Activated CD4-positive, alpha-beta T cell treated with anti-CD3 and anti-CD28 coated beads for 1 hour (primary cell): ENCODE results near the gene ABCC2.
A peak's percentile ranks its signal among the peaks of the same experiment; 100 is the strongest.
"Not testable (repeated sequence)": the region's sequence is repeated elsewhere in the genome, so short reads cannot be mapped to it uniquely, and the experiment has no call there.

Experiments
- DNase-seq: peaks from one replicate; pipeline ENCODE4 v3.0.0-alpha.2; 2020

Gene ABCC2

DNA sequence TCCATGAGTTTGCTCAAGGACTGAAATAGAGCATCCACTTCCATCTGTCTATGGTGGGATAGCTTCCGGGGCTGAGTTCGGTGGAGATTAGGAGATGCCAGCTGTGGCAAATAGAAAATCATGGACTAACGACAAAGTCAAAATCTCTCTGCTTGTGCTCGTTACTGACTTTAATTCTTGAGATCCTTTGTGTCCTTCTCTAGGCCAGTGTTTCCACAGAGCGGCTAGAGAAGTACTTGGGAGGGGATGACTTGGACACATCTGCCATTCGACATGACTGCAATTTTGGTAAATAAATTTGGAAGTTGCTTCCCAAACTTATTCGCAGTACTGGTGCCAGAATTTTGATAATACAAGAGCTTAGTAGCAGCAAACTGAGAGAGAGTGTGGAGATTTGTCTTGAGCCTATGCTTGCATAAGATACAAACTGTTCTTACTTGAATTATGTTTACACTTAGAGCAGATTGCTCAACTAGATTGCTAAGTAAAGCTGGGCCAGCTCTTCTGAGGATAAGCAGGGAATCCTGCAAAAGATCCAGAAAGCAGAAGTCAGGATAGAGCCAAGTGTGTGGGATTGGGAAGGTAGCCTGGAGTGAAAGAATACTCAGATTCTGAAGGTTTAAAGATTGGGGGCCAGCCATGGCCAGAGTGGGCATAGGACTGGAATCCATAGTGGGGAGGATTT, 27.6 kb downstream of the ABCC2 start:
- DNase-seq, result no peak

DNA sequence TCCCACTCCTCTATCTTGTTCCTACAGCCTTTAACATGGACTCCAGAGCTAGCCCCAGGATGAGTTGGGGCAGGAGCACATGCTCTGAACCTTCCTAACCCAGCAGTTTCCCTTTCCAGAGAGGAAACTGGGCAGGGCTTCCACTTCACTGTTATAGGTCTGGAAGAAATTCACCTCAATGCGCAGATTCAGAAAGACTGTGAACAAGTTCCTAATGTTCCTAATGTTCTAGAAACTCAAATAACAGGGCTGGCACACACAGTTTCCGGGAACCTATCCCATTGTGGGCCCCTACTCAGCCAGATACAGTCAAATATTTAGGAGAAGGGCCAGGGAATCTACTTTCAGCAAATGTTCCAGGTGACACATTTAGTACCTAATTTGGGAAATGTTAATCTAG, 29.7 kb downstream of the ABCC2 start:
- no peak for DNase-seq

DNA sequence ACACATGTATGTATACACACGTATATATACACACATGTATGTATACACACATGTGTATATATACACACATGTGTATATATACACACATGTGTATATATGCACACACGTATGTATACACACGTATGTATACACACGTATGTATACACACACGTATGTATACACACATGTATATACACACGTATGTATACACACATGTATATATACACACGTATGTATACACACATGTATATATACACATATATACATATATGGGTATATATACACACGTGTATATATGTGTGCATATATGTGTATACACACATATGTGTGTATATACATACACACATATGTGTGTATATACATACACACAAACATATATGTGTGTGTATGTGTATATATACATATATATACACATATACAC, 31.7 kb downstream of the ABCC2 start:
- no peak for DNase-seq

DNA sequence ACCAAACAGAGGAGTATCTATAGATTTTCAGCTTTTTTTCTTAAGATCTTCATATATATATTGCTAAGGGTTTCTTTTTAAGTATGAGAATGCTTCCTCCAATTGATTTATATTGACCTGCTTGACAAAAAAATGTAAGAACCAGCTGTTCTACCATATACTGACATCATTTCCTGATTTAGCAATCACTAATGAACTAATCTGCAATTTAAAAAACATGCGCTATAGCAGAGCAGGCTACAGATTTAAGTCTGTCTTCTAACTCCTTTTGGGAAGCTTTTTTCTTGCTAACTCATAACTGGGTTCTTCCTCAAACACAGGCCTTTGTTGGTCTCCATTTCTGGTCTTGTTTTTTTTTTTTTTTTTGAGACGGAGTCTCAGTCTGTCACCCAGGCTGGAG, 33.2 kb downstream of the ABCC2 start:
- DNase-seq, result no peak

DNA sequence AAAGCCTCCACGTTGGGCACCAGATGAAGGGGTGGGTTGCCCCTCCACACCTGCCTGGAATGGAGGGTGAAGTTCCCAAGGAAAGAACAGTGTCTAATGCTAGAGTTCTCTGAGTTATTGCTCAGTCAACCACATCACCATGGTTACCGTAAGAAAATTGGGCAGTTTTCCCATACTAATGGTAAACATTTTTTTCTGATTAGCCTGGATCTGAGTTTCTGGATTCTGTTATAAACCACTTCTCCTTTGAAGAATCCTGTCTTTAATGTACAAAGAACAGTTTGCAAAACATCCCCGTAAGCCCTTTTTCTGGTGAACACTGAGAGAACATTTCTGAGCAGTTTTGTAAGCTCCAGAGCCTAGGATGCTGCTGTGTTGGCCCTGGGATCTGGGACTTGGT, 45.5 kb downstream of the ABCC2 start:
- no peak for DNase-seq

DNA sequence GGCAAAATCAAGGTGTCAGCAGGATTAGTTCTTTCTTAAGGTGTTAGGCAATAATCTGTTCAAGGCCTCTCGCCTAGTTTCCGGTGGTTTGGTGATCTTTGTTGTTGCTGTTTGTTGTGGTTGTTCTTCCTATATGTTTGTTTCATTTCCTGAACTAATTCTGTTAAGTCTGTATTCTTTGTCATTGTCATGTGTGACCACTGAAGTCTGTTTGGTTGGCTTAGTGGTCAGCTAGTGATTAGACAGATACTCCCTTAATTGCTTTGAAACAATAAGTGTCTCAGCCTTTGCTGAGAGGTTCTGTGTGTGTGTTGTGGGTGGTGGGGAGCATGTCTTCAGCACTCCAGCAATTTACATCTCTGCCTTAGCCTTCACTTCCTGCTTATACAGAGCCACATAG, 46.0 kb downstream of the ABCC2 start:
- no peak for DNase-seq

DNA sequence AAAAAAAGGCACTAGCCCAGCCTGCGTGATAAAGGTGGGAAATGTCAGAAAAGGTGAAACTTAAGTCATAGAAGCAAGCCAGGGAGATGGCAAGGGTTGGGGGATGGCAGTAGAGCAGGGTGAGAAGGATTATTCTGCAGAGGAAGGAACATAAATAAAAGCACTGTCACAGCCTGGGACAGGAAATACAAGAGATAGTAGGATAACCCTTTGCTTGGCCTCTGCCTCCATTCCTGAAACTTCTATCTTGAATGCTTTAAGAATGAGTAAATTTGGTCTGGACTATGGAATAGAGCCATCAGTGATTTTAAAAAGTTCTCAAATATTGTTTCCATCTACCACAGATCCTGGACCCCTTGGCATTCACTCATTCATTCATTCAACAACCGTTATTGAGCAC, 50.0 kb downstream of the ABCC2 start:
- DNase-seq, result no peak

DNA sequence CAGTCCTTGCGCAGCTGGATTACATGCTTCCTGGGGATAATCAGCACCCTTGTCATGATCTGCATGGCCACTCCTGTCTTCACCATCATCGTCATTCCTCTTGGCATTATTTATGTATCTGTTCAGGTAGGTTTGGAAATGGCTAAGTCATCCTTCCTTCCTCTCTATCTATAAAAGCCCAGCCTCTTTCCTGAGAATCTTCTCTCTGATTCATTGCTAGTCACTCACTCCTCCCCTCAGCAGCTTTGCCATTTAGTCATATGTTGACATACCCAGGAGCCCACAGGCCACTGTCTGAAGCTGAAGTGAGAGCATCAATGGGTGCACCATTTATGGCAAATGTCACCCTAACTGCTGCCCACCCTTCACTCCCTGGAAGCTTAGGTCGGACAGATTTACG, 52.0 kb downstream of the ABCC2 start:
- DNase-seq, result no peak

DNA sequence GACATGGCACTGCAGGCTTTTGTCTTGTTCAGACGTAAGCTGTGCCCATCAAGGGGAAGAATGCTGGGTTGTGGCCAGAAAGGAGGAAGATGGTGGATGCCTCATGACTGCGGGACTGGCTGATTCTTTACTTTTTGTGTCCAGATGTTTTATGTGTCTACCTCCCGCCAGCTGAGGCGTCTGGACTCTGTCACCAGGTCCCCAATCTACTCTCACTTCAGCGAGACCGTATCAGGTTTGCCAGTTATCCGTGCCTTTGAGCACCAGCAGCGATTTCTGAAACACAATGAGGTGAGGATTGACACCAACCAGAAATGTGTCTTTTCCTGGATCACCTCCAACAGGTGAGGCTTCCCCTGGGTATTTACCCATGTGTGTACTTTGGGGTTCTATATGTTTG, 53.5 kb downstream of the ABCC2 start:
- DNase-seq, result no peak

DNA sequence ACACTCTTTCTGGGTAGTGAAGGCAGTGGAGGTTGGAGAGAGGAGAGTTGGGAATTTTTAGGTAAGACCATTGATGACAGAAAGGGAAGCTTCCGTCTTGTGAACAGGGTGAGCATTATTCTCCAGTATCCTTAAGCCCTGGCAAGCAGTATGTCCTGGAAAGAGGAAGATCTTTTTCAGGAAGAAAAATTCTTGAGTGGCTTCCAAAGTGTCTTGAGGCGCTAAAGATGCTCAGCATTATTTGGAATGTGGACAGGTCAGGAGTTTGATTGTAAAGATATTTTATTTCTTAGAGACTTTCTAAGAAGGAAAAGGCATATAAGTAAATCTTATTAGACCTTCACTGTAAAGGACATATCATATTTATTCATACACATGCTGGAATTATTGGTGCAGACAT, 54.3 kb downstream of the ABCC2 start:
- no peak for DNase-seq

DNA sequence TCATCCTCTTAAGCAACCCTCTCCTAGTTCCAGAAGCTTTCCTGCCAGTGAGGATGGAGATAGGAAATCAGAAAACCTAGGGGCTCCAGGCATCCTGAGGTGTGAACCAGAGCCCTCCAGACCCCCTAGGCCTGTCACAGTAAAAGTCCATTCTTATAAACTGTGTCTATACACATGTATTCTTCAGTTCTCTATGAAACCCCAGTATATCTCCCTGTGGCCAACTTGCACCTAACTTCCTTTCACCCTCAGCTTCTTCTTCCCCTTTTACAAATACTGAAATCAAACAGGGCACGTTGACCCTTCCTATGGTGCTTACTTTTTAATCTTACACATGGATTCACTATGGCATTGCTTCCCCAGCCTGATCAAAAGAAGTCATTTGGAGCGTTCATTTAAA, 58.4 kb downstream of the ABCC2 start:
- not testable (repeated sequence) for DNase-seq

DNA sequence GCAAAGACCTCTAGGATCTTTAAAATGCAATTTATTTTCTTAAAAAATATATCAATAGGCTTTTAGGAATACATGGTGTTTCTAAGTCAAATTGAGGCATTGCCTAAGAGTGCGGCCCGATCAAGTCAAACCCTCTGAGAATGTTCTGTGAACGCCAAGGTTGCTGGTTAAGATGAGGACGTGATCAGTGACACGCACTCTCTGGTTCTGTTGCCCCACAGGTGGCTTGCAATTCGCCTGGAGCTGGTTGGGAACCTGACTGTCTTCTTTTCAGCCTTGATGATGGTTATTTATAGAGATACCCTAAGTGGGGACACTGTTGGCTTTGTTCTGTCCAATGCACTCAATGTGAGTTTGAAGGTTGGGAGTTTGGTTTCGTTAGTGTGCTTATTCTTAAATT, 59.3 kb downstream of the ABCC2 start:
- DNase-seq, result no peak

DNA sequence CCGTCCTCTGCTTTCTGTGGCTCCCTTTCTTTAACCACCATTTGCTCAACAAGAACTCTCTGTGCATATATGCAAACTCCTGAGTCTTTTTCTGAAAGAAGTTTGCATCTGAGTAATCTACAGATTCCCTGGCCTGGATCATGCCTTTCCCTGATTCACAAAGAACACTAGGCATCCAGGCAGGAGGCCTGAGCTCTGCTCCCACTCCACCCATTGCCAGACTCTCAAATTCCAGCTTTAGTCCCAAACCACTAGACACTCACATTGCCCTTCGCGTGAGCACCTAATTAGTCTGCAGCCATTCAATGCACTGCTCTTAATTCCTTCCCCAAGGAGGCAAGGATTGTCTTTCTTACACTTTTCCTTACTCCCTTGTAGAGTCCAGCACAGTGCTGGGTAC, 60.9 kb downstream of the ABCC2 start:
- DNase-seq, result no peak

DNA sequence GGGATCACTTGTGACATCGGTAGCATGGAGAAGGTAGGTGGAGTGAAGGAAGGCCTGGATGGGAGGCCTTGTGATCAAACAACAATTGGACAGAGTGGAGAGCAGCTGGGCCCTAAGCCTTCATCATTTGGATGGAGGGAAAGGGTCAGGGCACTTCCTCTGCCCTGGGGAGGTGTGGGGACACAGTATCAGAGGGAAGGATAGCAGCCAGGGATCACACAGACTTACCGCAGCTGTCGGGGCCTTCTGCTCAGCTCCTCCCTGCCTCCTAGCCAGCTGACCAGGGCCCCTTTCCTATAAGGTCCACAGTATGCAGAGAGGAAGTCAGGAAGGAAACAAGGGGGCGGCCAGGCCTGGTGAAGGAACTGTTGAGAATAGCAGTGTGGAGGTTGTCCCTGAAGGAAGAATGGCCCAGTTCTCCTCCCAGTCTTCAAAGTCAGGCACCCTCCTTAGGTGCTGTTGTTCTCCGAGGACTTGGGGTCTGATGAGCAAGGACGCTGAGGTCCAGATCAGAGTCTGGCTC, 62.1 kb downstream of the ABCC2 start:
- DNase-seq, result no peak

DNA sequence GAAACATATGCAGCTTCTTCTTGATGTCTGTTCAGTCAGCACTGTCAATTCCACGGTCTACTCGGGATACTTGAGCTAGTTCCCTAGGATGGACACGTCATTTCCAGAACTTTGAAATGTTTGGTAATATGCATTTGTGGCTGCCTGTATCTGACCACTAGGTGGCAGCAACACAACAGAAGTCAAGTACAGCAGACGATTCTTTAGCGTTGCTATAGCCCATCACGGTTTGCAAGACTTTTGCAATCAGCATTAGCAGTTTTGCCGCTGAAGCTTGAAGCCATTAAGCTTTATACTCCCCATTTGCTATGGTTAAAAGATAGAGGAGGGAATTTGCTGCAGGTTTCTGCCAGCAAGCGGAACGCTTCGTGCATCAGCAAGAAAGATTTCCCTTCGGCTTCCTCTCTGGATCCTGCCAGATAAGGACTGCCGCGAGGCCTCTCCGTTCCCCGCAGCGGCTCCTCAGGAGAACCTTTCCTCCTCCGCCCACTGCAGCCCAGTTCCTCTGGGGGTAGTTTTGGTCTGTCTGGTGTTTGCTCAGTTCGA, 63.5 kb downstream of the ABCC2 start:
- DNase-seq, result peak; percentile 44

DNA sequence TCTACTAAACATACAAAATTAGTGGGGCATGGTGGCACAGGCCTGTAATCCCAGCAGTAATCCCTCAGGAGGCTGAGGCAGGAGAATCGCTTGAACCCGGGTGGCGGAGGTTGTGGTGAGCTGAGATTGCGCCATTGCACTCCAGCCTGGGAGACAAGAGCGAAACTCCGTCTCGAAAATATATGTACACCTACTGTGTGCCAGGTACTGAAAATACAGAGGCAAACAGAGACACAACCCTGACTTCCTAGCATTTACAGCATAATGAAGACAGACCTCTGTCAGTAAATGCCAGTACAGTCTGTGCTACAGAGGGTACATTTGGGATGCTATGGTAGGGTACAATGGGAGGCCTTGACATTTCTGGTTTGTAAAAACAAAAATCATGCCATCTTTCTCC, 66.6 kb downstream of the ABCC2 start:
- no peak for DNase-seq

DNA sequence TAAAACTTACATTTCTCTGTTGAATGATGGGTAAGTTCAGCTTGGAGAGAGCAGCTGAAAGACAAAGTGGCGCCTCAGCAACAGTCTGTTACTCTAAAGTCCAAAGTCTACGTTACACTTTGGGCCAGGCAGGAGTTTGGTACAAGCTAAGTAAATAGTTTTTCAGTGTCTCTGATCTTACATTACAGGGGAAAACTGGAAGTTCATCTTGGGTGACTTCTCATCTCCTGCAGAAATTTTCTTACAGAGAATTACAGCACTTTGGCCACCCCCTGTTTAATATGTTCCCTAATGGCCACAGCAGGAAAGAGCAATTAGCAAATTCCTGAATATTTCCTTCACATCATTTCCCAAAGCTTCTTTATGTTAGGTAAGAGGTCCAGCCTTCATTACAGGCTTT, 67.1 kb downstream of the ABCC2 start:
- no peak for DNase-seq

DNA sequence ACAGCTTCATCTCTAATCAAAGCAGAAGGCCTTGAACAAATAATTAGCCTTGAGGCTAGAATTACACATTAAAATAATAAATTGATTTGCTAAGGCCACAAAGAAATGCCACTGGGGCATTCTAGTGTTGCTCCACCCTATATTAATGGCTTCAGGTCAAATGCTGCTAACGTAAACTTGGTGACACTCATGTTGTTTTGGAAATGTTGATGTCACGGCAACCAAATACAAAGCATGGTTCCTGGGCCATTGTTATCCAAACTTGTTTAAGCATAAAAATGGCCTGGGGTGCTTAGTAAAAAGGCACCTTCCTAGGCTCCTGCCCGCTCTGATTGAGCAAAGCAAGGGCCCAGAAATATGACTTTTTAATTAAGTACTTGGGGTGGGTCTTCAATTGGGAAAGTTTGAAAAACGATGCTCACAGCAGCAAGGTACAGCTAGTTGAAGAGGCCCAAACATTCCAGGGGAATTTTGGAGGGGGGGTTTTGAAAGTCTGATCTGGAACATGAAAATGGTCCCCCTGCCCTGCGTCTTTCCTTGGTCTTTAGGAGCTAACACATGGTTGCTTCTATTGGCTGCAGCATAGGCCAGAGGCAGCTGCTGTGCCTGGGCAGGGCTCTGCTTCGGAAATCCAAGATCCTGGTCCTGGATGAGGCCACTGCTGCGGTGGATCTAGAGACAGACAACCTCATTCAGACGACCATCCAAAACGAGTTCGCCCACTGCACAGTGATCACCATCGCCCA, 67.8 kb downstream of the ABCC2 start:
- DNase-seq, result no peak

DNA sequence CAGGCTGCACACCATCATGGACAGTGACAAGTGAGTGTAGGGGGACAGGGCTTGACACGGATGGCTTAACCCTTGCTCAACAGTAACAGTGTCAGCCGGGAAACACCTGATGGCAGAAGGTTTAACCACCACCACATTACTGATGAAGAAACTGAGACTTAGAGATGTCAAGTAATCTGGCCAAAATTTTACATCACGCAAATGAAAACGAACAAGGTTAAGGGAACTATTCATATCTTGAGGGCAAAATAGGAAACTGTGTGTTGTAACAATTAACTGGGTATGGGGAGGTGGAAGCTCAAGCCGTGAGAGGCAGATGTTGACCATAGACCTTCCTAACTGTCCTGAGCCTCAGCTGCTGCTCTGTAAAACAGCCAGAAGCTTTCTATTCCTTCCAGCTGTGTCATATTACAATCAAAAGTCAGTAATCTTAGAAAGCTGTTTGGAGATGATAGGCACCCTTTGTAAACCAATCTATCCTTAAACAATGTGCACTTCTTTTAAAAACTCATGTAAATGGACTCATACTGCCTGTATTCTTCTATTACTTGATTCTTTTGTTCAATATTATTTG, 68.4 kb downstream of the ABCC2 start:
- no peak for DNase-seq

DNA sequence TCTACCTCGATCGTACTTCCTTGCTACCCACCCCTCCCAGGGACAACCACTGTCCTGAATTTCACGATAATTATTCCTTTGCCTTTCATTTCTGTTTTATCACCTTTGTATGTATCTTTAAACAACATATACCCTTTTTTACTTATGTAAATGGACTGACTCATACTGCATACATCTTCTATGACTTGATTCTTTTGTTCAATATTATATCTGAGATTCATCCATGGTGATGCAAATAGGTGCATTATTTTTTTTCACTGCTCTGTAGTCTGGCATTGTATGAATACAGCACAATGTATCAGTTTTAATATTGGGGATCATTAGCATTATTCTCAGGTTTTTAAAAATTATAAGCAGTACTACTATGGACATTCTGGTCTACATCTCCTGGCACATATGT, 69.4 kb downstream of the ABCC2 start:
- no peak for DNase-seq

DNA sequence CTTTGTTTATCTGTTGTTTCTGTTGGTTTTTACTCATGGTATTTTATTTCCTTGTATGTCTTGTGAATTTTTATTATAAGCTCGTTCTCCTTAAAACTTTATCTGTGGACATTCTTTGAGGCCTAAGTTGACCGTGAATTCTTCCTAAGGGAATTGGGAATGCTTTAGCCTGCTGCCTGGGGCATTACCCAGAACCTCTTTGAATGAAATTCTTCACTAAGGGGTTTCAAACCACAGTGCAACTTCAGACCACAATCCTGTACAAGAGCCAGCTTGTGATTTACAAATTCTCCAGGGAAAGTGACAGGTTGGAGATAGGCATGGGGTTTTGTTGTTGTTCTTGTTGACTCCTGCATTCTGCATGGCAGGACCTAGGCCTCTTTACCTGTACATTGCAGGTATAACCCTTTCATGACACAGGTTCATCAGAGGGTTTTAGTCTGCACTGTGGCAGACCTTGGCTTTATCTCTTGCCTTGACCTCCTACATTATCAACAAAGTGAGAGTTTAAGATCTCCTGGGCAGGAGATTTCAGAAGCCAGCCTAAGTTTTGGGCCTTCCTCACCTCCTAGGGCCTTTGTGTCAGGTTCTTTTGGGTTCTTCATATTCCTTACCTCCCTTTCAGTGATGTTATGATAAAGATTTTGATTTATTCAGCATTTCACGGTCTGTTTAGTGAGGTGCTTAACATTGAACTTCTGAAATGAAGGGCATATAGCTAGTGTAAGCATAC, 70.2 kb downstream of the ABCC2 start:
- no peak for DNase-seq

DNA sequence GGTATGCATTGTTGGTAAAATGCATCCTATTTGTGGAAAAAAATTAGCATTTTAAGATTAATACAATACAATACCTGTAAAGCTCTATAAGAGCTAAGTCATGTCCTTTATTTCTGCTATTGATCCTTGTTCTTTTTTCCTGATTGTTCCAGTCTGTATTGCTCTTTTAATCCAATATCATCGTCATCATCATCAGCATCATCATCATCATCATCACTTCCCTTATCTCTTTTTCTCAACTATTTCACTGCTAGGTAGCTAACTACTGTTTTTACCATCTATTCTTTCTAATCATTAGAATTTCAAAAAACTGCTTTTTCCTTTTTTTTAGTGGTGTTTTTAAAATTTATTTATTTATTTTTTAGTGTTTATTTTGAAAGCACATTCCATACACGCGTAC, 71.2 kb downstream of the ABCC2 start:
- no peak for DNase-seq

DNA sequence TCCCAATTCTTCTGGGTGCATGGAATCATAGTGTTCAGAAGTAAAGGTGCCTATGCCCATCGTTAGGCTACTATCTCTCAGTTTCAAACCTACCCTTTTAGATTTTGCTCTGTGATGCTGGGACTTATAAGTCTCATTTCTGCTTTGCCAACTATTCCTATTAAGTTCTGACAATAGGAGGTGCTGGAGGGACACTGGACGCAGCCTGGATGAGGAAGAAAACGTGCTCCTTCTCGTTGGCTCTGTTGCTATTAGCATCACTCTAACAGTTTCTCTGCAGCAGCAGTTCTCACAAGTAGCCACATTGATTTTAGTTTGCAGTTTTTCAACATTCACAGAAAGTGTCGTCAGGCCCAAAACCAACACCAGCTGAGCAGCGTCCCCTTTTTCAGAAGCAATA, 72.4 kb downstream of the ABCC2 start:
- no peak for DNase-seq
